H1 (cell line): ENCODE results near the gene MBP. TPM values are rescaled to one million over a fixed set of nuclear protein-coding genes. Genes with fewer than 3 reads are reported as not detected.
A peak's percentile ranks its signal among the peaks of the same experiment; 100 is the strongest.

Experiments
- CTCF ChIA-PET: fragments of 300-600 bp; sonication (Branson Sonifier 250); formaldehyde crosslinking; loops from one replicate; lab custom pipeline; 2021; ENCODE audit not compliant: partially characterized antibody; lab: Charles Lee
- POLR2A ChIA-PET: fragments of 300-600 bp; sonication (Branson Sonifier 250); formaldehyde crosslinking; loops from one replicate; lab custom pipeline; 2021; ENCODE audit warnings: inconsistent platforms; ENCODE audit not compliant: partially characterized antibody; lab: Charles Lee
- DNase-seq, 2 experiments: peaks; one replicate each; pipeline versions ENCODE4 v3.0.0 to v3.0.0-alpha.2; 2010 to 2022; ENCODE audit warnings: low spot score in 2 of 2, low read depth in 1 of 2, mixed read lengths in 1 of 2
- FAIRE-seq: peaks from 2 replicates; lab custom pipeline; 2011; peaks lifted over from hg19 to GRCh38; lab: Jason Lieb, UNC
- H2AFZ ChIP-seq: 2 replicates; pipeline ENCODE4 v1.8.1; 2012; ENCODE audit warnings: low read length, inconsistent platforms
- H2AK5ac ChIP-seq: 2 replicates; pipeline ENCODE4 v1.6.1; 2013; ENCODE audit warnings: low read depth, low read length
- H2BK120ac ChIP-seq: replicated peaks from 2 replicates; pipeline ENCODE3; 2013; ENCODE audit warnings: low read depth, low read length, inconsistent platforms
- H2BK12ac ChIP-seq: 2 replicates; pipeline ENCODE4 v1.6.1; 2013; ENCODE audit warnings: low read depth, low read length
- H2BK15ac ChIP-seq: 2 replicates; pipeline ENCODE4 v1.6.1; 2013; ENCODE audit warnings: low read length
- H2BK20ac ChIP-seq: 2 replicates; pipeline ENCODE4 v1.6.1; 2013; ENCODE audit warnings: low read length
- H2BK5ac ChIP-seq: 2 replicates; pipeline ENCODE4 v1.6.1; 2013; ENCODE audit warnings: low read depth, low read length
- H3K14ac ChIP-seq: 2 replicates; pipeline ENCODE4 v1.6.1; 2013; ENCODE audit warnings: inconsistent platforms; ENCODE audit not compliant: insufficient read length
- H3K18ac ChIP-seq: 2 replicates; pipeline ENCODE4 v1.6.1; 2013; ENCODE audit warnings: low read length; ENCODE audit errors: extremely low read depth
- H3K23ac ChIP-seq: 2 replicates; pipeline ENCODE4 v1.6.1; 2013; ENCODE audit warnings: inconsistent platforms; ENCODE audit not compliant: insufficient read length
- H3K23me2 ChIP-seq: 2 replicates; pipeline ENCODE4 v1.6.1; 2013; ENCODE audit warnings: low read depth, low read length
- H3K27ac ChIP-seq: 2 replicates; pipeline ENCODE4 v1.6.1; 2011; ENCODE audit warnings: low read depth, low read length, inconsistent platforms
- H3K27me3 ChIP-seq, 4 experiments: replicated peaks in 1 of 4; 1 replicate in 1 of 4; 2 replicates in 3 of 4; pipeline versions ENCODE4 v1.6.1 to v1.8.1; 2011 to 2013; ENCODE audit warnings: low read length in 3 of 4, mild to moderate bottlenecking in 3 of 4, inconsistent platforms in 2 of 4, mixed read lengths in 2 of 4, moderate library complexity in 1 of 4; ENCODE audit not compliant: control insufficient read depth in 3 of 4, insufficient read depth in 3 of 4; ENCODE audit errors: extremely low read depth in 1 of 4
- H3K36me3 ChIP-seq, 4 experiments: 2 replicates each; pipeline versions ENCODE4 v1.6.1 to v1.8.1; 2011 to 2013; ENCODE audit warnings: mild to moderate bottlenecking in 4 of 4, low read length in 3 of 4, moderate library complexity in 2 of 4, control low read depth in 1 of 4, inconsistent platforms in 1 of 4; ENCODE audit not compliant: insufficient read depth in 4 of 4, control insufficient read depth in 2 of 4
- H3K4ac ChIP-seq: replicated peaks from 2 replicates; pipeline ENCODE3; 2013; ENCODE audit warnings: low read length, low read depth, mixed read lengths, inconsistent platforms; ENCODE audit not compliant: insufficient read length
- H3K4me1 ChIP-seq, 4 experiments: replicated peaks in 1 of 4; 1 replicate in 1 of 4; 2 replicates in 3 of 4; pipeline versions ENCODE4 v1.6.1 to v1.8.1; 2011 to 2013; ENCODE audit warnings: low read length in 3 of 4, inconsistent platforms in 2 of 4, mixed read lengths in 1 of 4; ENCODE audit not compliant: insufficient read depth in 4 of 4, control insufficient read depth in 3 of 4
- H3K4me2 ChIP-seq, 2 experiments: 2 replicates each; pipeline versions ENCODE4 v1.6.1 to v1.8.1; 2011 to 2013; ENCODE audit warnings: low read depth in 2 of 2, low read length in 2 of 2, control low read depth in 1 of 2, inconsistent platforms in 1 of 2, mild to moderate bottlenecking in 1 of 2; ENCODE audit not compliant: insufficient read depth in 1 of 2
- H3K4me3 ChIP-seq, 4 experiments: fragments of 200-600, 300-600 bp in 1 of 4; sonication (generic), shearing (Covaris generic), sonication (Bioruptor Twin) in 1 of 4; 2 replicates each; pipeline versions ENCODE4 v1.5.1 to v1.8.1; 2011 to 2016; ENCODE audit warnings: low read length in 4 of 4, low read depth in 3 of 4, control low read depth in 2 of 4, inconsistent platforms in 2 of 4, mild to moderate bottlenecking in 2 of 4, mixed read lengths in 1 of 4, moderate library complexity in 1 of 4; ENCODE audit not compliant: insufficient read depth in 2 of 4; ENCODE audit errors: extremely low read depth in 1 of 4
- H3K56ac ChIP-seq: replicated peaks from 2 replicates; pipeline ENCODE3; 2013; ENCODE audit warnings: low read depth, mild to moderate bottlenecking, mixed read lengths, low read length, inconsistent platforms; ENCODE audit not compliant: insufficient read length
- H3K79me1 ChIP-seq: 2 replicates; pipeline ENCODE4 v1.6.1; 2013; ENCODE audit warnings: low read depth, low read length, control low read depth
- H3K79me2 ChIP-seq, 2 experiments: 2 replicates each; pipeline versions ENCODE4 v1.6.1 to v1.8.1; 2012 to 2013; ENCODE audit warnings: low read length in 2 of 2, mild to moderate bottlenecking in 2 of 2, inconsistent platforms in 1 of 2; ENCODE audit not compliant: insufficient read depth in 2 of 2, control insufficient read depth in 1 of 2
- H3K9ac ChIP-seq, 4 experiments: replicated peaks in 1 of 4; 1 replicate in 1 of 4; 2 replicates in 3 of 4; pipeline versions ENCODE4 v1.6.1 to v1.8.1; 2011 to 2013; ENCODE audit warnings: low read depth in 3 of 4, low read length in 3 of 4, control low read depth in 2 of 4, mild to moderate bottlenecking in 2 of 4, moderate library complexity in 2 of 4, inconsistent platforms in 1 of 4; ENCODE audit errors: extremely low read depth in 1 of 4
- H3K9me3 ChIP-seq, 2 experiments: 2 replicates each; pipeline versions ENCODE4 v1.6.1 to v1.8.1; 2012 to 2013; ENCODE audit warnings: mild to moderate bottlenecking in 2 of 2, moderate library complexity in 2 of 2, control low read depth in 1 of 2, inconsistent platforms in 1 of 2, low read depth in 1 of 2, low read length in 1 of 2, mixed read lengths in 1 of 2; ENCODE audit not compliant: insufficient read depth in 2 of 2
- H4K20me1 ChIP-seq, 2 experiments: replicated peaks in 1 of 2; 2 replicates each; pipeline versions ENCODE3 to v1.8.1; 2011 to 2013; ENCODE audit warnings: inconsistent platforms in 2 of 2, low read length in 2 of 2, mild to moderate bottlenecking in 1 of 2; ENCODE audit not compliant: insufficient read depth in 2 of 2, control insufficient read depth in 1 of 2
- H4K5ac ChIP-seq: 2 replicates; pipeline ENCODE4 v1.6.1; 2013; ENCODE audit warnings: low read length, low read depth, mixed read lengths, inconsistent platforms; ENCODE audit not compliant: insufficient read length
- H4K8ac ChIP-seq: 2 replicates; pipeline ENCODE4 v1.8.0; 2013; ENCODE audit warnings: mild to moderate bottlenecking, moderate library complexity, low read length, inconsistent platforms; ENCODE audit not compliant: insufficient read depth; ENCODE audit errors: extremely low read depth
- H4K91ac ChIP-seq: replicated peaks from 2 replicates; pipeline ENCODE3; 2013; ENCODE audit warnings: low read length, mixed read lengths, inconsistent platforms; ENCODE audit not compliant: insufficient read length
- CEBPB ChIP-seq: IDR thresholded peaks from 2 replicates; pipeline ENCODE4 v1.6.1; 2012; ENCODE audit warnings: low read depth, low read length
- EZH2 ChIP-seq: fragments of 200-600 bp; sonication (generic); IDR thresholded peaks from 2 replicates; pipeline ENCODE4 v1.7.1; 2012; ENCODE audit warnings: low read depth, mild to moderate bottlenecking, moderate library complexity, low read length, inconsistent platforms; ENCODE audit not compliant: severe bottlenecking
- GTF2F1 ChIP-seq: IDR thresholded peaks from 2 replicates; pipeline ENCODE4 v1.6.1; 2012; ENCODE audit warnings: low read depth, low read length, improper control_type of control experiment, borderline replicate concordance
- WGBS, 2 experiments: shearing (Covaris generic) in 1 of 2; methylation state at CpG; one replicate each; pipeline versions ENCODE4 v1.1.6 to v1.1.7; 2013 to 2015; ENCODE audit warnings: low lambda C conversion rate in 2 of 2, mixed read lengths in 2 of 2, inconsistent platforms in 1 of 2, low coverage in 1 of 2, missing lambda C conversion rate in 1 of 2; ENCODE audit not compliant: insufficient replicate concordance in 2 of 2, insufficient coverage in 1 of 2, insufficient read length in 1 of 2; ENCODE audit errors: extremely low coverage in 1 of 2, missing lambda C conversion rate in 1 of 2; 5-methylcytosine and 5-hydroxymethylcytosine counted together
- polyA plus RNA-seq, 7 experiments: library from polyadenylated mRNA; depleted of rRNA in 3 of 7; stranded (reverse) in 5 of 7; unstranded in 2 of 7; fragments of >200 nt in 5 of 7; fragments of 200-250 nt in 2 of 7; gene quantifications; 1 replicate in 5 of 7; 2 replicates in 1 of 7; 4 replicates in 1 of 7; pipeline versions ENCODE4 v1.2.1 to v1.2.3, GENCODE V29; 2011 to 2013; ENCODE audit warnings: missing spikeins in 2 of 7, mixed read lengths in 2 of 7
- total RNA-seq: library from RNA; stranded (reverse); fragmentation: NEBNext Ultra II Directional; extraction: Animal tissue kit (Norgen Biotek cat#: 25700); gene quantifications from 2 replicates; pipeline ENCODE4 v1.2.1, GENCODE V29; 2021

Gene MBP
- total and polyA plus RNA-seq, 2 of the 8 experiments (the other 6 are each of a cell fraction or from before 2014, with no cell fraction given), result 7.7 to 19.2 TPM

DNA sequence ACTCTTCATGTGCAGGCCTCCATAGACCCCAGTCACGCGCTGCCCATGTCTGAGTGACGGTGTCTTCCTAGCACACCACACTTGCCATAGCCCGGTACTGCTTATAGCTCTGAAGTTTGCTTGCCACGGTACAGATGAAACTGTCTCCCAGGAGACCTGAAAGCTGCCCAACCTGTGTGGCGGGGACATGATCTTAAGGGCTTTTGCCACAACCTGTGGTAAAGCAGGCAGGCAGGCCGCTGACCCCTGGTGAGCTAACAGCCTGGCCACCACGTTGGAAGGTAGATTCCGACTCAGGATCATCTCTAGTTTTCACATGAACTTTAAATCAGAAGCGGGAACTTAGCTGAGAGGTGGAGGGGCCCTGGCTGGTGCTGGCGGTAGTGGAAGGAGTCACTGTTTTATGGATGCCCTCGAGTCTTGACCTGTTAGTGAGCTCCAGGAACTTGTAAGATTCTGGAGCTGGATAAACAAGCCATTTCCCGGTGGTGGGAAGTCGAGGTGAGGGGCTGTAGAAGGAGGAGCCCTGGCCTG is 156.9 kb downstream of the MBP start:
- H3K56ac ChIP-seq, result no peak overlapping the region
- no peak overlapping the region for H3K27ac ChIP-seq
- H3K27me3 ChIP-seq, result no peaks in the 10 kb centered on the region
- H3K4ac ChIP-seq, result no peak overlapping the region
- 0 out of 2 replicates have a peak overlapping the region, but pooled peaks have one; percentile 17 for H2BK12ac ChIP-seq
- no peak overlapping the region for H2BK15ac ChIP-seq
- WGBS, 2 experiments, result 91% methylated on average over 14 of the region's 14 CpGs; no CpG with 5 or more reads in 1 of the 2 experiments
- H3K4me2 ChIP-seq, result no peak overlapping the region
- H3K9ac ChIP-seq, result no peak overlapping the region
- H2AFZ ChIP-seq, result no peak overlapping the region
- H2BK20ac ChIP-seq, result no peak overlapping the region
- no peaks in the 10 kb centered on the region for H3K79me1 ChIP-seq
- no peaks in the 10 kb centered on the region for H3K79me2 ChIP-seq
- DNase-seq (no peak), FAIRE-seq (no peak)
- no peak overlapping the region for H3K4me3 ChIP-seq
- peaks cover 0 to 10% (median 7%) of the 10 kb centered on the region in 4 experiments; a peak in 6 of 7 replicates for H3K4me1 ChIP-seq
- no peak overlapping the region for H4K5ac ChIP-seq
- H2AK5ac ChIP-seq, result no peak overlapping the region
- no peaks in the 10 kb centered on the region for H3K36me3 ChIP-seq
- no peaks in the 10 kb centered on the region for H4K20me1 ChIP-seq
- H3K23me2 ChIP-seq, result no peaks in the 10 kb centered on the region
- POLR2A ChIA-PET, result no interaction called here
- no peaks in the 10 kb centered on the region for H3K9me3 ChIP-seq
- TF ChIP-seq EZH2 (no peak), GTF2F1 (no peak), CEBPB (no peak)
- no peak overlapping the region for H3K14ac ChIP-seq
- CTCF ChIA-PET, result interaction anchor here (1.1 to 13.3 kb wide), 4 partner anchors 8 to 174 kb away, joined by 4 to 188 read pairs (median 12); no protein-coding TSS in a partner anchor
- H3K18ac ChIP-seq, result no peak overlapping the region; the same call in 1 of the 2 replicates
- H3K23ac ChIP-seq, result no peak overlapping the region
- H4K91ac ChIP-seq, result no peak overlapping the region
- H4K8ac ChIP-seq, result no peak overlapping the region
- no peak overlapping the region for H2BK5ac ChIP-seq
- no peak overlapping the region for H2BK120ac ChIP-seq
